Panc1 (cell line): Measurements from ENCODE around the gene CARNS1. TPM values are rescaled to one million over a fixed set of nuclear protein-coding genes. Genes with fewer than 3 reads are reported as not detected.

ENCODE experiments used
- ATAC-seq: fragments of 200-7000 bp; cut with Tn5 transposase; 2 replicates; pipeline ENCODE4 v1.9.1; 2020; ENCODE audit warnings: mild to moderate bottlenecking, moderate library complexity
- BruUV-seq: library from RNA; stranded (reverse); fragments of 400-500 nt; replicated peaks from 2 replicates; lab custom pipeline; 2021; lab: Mats Ljungman, UMichigan
- CTCF ChIA-PET: fragments of 300-600 bp; sonication (Branson Sonifier 250); formaldehyde crosslinking; loops from one replicate; lab custom pipeline; 2022; ENCODE audit warnings: antibody characterized with exemption; lab: Charles Lee
- POLR2A ChIA-PET: fragments of 300-600 bp; sonication (Branson Sonifier 250); formaldehyde crosslinking; loops from one replicate; lab custom pipeline; 2022; ENCODE audit warnings: antibody characterized with exemption; lab: Charles Lee
- DNase-seq: peaks from one replicate; pipeline ENCODE4 v3.0.0-alpha.2; 2010; ENCODE audit warnings: low read depth, low spot score
- H3K27ac ChIP-seq: 2 replicates; pipeline ENCODE4 v1.5.1; 2011; ENCODE audit warnings: mild to moderate bottlenecking, low read length, inconsistent platforms
- H3K27me3 ChIP-seq: fragments of 200-500 bp; sonication (Bioruptor generic); 2 replicates; pipeline ENCODE4 v1.6.0; 2014; ENCODE audit warnings: low read length, inconsistent platforms; ENCODE audit not compliant: control insufficient read depth, insufficient read depth
- H3K36me3 ChIP-seq: fragments of 200-500 bp; sonication (Bioruptor generic); 2 replicates; pipeline ENCODE4 v1.5.1; 2014; ENCODE audit warnings: inconsistent platforms, mild to moderate bottlenecking, low read length, moderate library complexity; ENCODE audit not compliant: control insufficient read depth, insufficient read depth
- H3K4me1 ChIP-seq: 2 replicates; pipeline ENCODE4 v1.5.1; 2011; ENCODE audit warnings: inconsistent platforms, mild to moderate bottlenecking, low read length, moderate library complexity; ENCODE audit not compliant: control insufficient read depth, insufficient read depth
- H3K4me3 ChIP-seq, 2 experiments: 2 replicates each; pipeline ENCODE4 v1.5.1; 2011 to 2012; ENCODE audit warnings: low read depth in 2 of 2, low read length in 2 of 2, mild to moderate bottlenecking in 2 of 2, inconsistent platforms in 1 of 2, moderate library complexity in 1 of 2
- H3K9me3 ChIP-seq: fragments of 200-500 bp; sonication (Bioruptor generic); 2 replicates; pipeline ENCODE4 v1.5.1; 2014; ENCODE audit warnings: low read depth, mild to moderate bottlenecking, inconsistent platforms, low read length, moderate library complexity; ENCODE audit not compliant: control insufficient read depth, insufficient read depth
- CTCF ChIP-seq: fragments of 450-650 bp; IDR thresholded peaks from 2 replicates; pipeline ENCODE4 v1.5.1; 2017; ENCODE audit warnings: mild to moderate bottlenecking
- POLR2AphosphoS5 ChIP-seq: IDR thresholded peaks from 2 replicates; pipeline ENCODE4 v1.6.1; 2012; ENCODE audit warnings: mild to moderate bottlenecking, low read depth, low read length, moderate library complexity
- REST ChIP-seq, 2 experiments: IDR thresholded peaks; 2 replicates each; pipeline ENCODE4 v1.6.1; 2011 to 2012; ENCODE audit warnings: low read depth in 2 of 2, control low read depth in 1 of 2, low read length in 1 of 2, mild to moderate bottlenecking in 1 of 2, moderate library complexity in 1 of 2; ENCODE audit not compliant: insufficient read depth in 1 of 2
- SIN3A ChIP-seq: IDR thresholded peaks from 2 replicates; pipeline ENCODE4 v1.6.1; 2012; ENCODE audit warnings: low read depth, mild to moderate bottlenecking, low read length, moderate library complexity, borderline replicate concordance; ENCODE audit not compliant: insufficient read depth
- TCF7L2 ChIP-seq: IDR thresholded peaks from 2 replicates; pipeline ENCODE4 v1.6.1; 2011; ENCODE audit warnings: mild to moderate bottlenecking, low read depth, low read length, inconsistent platforms
- in situ Hi-C: cut with HindIII; loops from 2 replicates; pipeline ENCODE4 v1.10.0; 2016; ENCODE audit warnings: low sequenced_read_pairs, low pct_unique_long_range_greater_than_20kb
- intact Hi-C: fragments of 100-400 bp; cut with micrococcal nuclease; formaldehyde crosslinking; loops from one replicate; pipeline ENCODE4 v1.10.0; 2022; ENCODE audit not compliant: unreplicated experiment
- total RNA-seq: library from RNA; stranded (reverse); gene quantifications from one replicate; pipeline ENCODE4 v1.2.1, GENCODE V29; 2021; ENCODE audit not compliant: unreplicated experiment

CARNS1 gene
- total RNA-seq, 1 experiment from 2014 or later, result 1.0 TPM

GRCh38 chr11:67434395-67434881, 19.0 kb downstream of the CARNS1 start:
- no peak for ATAC-seq
- BruUV-seq, result no TSS peak
- Histone ChIP-seq H3K4me3 (no peak overlapping the region), H3K4me1 (peaks cover 50% of the 10 kb centered on the region), H3K9me3 (no peaks in the 10 kb centered on the region), H3K36me3 (no peaks in the 10 kb centered on the region), H3K27me3 (no peaks in the 10 kb centered on the region), H3K27ac (no peak overlapping the region)
- POLR2A ChIA-PET, result no interaction called here
- in situ Hi-C loops (no loop called here), intact Hi-C loops (no loop called here)
- CTCF ChIA-PET, result no interaction called here
- no peak for DNase-seq
- TF ChIP-seq TCF7L2, result no peak
- no peak for TF ChIP-seq REST (IDR thresholded peaks at IDR 0.05; ENCODE audit: insufficient read depth in 1 of 2, low read depth in 2 of 2, low read length in 1 of 2)
- TF ChIP-seq CTCF, result no peak
- no peak for TF ChIP-seq SIN3A
- no peak for TF ChIP-seq POLR2AphosphoS5

GRCh38 chr11:67435031-67435726, 19.7 kb downstream of the CARNS1 start:
- CTCF ChIA-PET, result no interaction called here
- BruUV-seq, result no TSS peak
- intact Hi-C loops, result no loop called here
- H3K4me1 ChIP-seq, result peaks cover 56% of the 10 kb centered on the region
- DNase-seq (no peak), ATAC-seq (no peak)
- in situ Hi-C loops, result no loop called here
- no peak overlapping the region; the same call in 1 of the 2 replicates for H3K27ac ChIP-seq
- peaks cover 2% of the 10 kb centered on the region; the same call in 1 of the 2 replicates for H3K36me3 ChIP-seq
- no peaks in the 10 kb centered on the region for H3K9me3 ChIP-seq
- no peak overlapping the region for H3K4me3 ChIP-seq
- no peak for TF ChIP-seq CTCF
- TF ChIP-seq SIN3A, result no peak
- no peak for TF ChIP-seq POLR2AphosphoS5
- TF ChIP-seq TCF7L2, result no peak
- no peak for TF ChIP-seq REST (IDR thresholded peaks at IDR 0.05; ENCODE audit: insufficient read depth in 1 of 2, low read depth in 2 of 2, low read length in 1 of 2)
- POLR2A ChIA-PET, result no interaction called here
- no peaks in the 10 kb centered on the region for H3K27me3 ChIP-seq
